Left forelimb (tissue), 1 donor: ENCODE measurements around the gene COPS6.

Experiments used
- DNase-seq: peaks from one replicate; pipeline ENCODE4 v3.0.0-alpha.2; 2018; ENCODE audit warnings: low spot score

Gene COPS6

GRCh38 chr7:100088621-100089457 is at the start of gene COPS6:
TSS of gene COPS6 (plus strand) at chr7:100088969. CDS start at chr7:100088991, 22 bp downstream.
- DNase-seq, result peak; percentile 91

GRCh38 chr7:100040575-100040974 is 48.2 kb upstream of the COPS6 start:
- DNase-seq, result no peak

GRCh38 chr7:100044718-100045117 is 44.1 kb upstream of the COPS6 start:
- no peak for DNase-seq

GRCh38 chr7:100048680-100049079 is 40.1 kb upstream of the COPS6 start:
- no peak for DNase-seq

- peak; percentile 96 for DNase-seq
Measured at GRCh38 chr7:100049441-100050291, 39.1 kb upstream of the COPS6 start, which contains the start of gene ZSCAN21. TSS of gene ZSCAN21 (plus strand) at chr7:100049774. CDS start at chr7:100057007, 7,233 bp downstream.

- DNase-seq, result no peak
Measured at GRCh38 chr7:100051611-100052010, 37.2 kb upstream of the COPS6 start.

- no peak for DNase-seq
Measured at GRCh38 chr7:100053215-100053614, 35.6 kb upstream of the COPS6 start.

- no peak for DNase-seq
Measured at GRCh38 chr7:100057006-100057405, 31.8 kb upstream of the COPS6 start.

GRCh38 chr7:100059251-100059739 is 29.5 kb upstream of the COPS6 start:
- no peak for DNase-seq

- DNase-seq, result no peak
Measured at GRCh38 chr7:100061518-100062193, 27.1 kb upstream of the COPS6 start.

- DNase-seq, result no peak
Measured at GRCh38 chr7:100063376-100063775, 25.4 kb upstream of the COPS6 start.

GRCh38 chr7:100064162-100064561 is 24.6 kb upstream of the COPS6 start:
- DNase-seq, result no peak

GRCh38 chr7:100065452-100066186 is 23.1 kb upstream of the COPS6 start:
- no peak for DNase-seq

- DNase-seq, result no peak
Measured at GRCh38 chr7:100066953-100067352, 21.8 kb upstream of the COPS6 start.

GRCh38 chr7:100069991-100070390 is 18.8 kb upstream of the COPS6 start:
- DNase-seq, result no peak

- no peak for DNase-seq
Measured at GRCh38 chr7:100071018-100071723, 17.6 kb upstream of the COPS6 start.

GRCh38 chr7:100072462-100072861 is 16.3 kb upstream of the COPS6 start:
- no peak for DNase-seq

- no peak for DNase-seq
Measured at GRCh38 chr7:100074841-100075240, 13.9 kb upstream of the COPS6 start.

- no peak for DNase-seq
Measured at GRCh38 chr7:100075418-100075817, 13.4 kb upstream of the COPS6 start.

GRCh38 chr7:100077205-100077604 is 11.6 kb upstream of the COPS6 start:
- DNase-seq, result no peak
